Activated naive CD4-positive, alpha-beta T cell treated with anti-CD3 and anti-CD28 coated beads, Interleukin-2, amount 10 ng/mL, durations not matched to agents 7 days and 5 days (primary cell): ENCODE results near the gene CD79B.
"Not testable (repeated sequence)": the region's sequence is repeated elsewhere in the genome, so short reads cannot be mapped to it uniquely, and the experiment has no call there.

Experiments
- CTCF ChIA-PET: fragments of 350-600 bp; sonication (Branson Sonifier 250); formaldehyde crosslinking; loops from one replicate; lab custom pipeline; 2021; ENCODE audit warnings: antibody characterized with exemption; lab: Charles Lee
- DNase-seq: peaks from one replicate; pipeline ENCODE4 v3.0.0-alpha.2; 2020
- H3K27ac Mint-ChIP-seq: one replicate; pipeline ENCODE4 v1.8.0; 2021; ENCODE audit warnings: mild to moderate bottlenecking, moderate library complexity, mixed read lengths
- H3K27me3 Mint-ChIP-seq: one replicate; pipeline ENCODE4 v1.8.0; 2021; ENCODE audit warnings: mild to moderate bottlenecking, mixed read lengths
- H3K36me3 Mint-ChIP-seq: one replicate; pipeline ENCODE4 v1.8.0; 2021; ENCODE audit warnings: mixed read lengths
- H3K4me1 Mint-ChIP-seq: one replicate; pipeline ENCODE4 v1.8.0; 2021; ENCODE audit warnings: mixed read lengths
- H3K4me3 Mint-ChIP-seq: one replicate; pipeline ENCODE4 v1.8.0; 2021; ENCODE audit warnings: mild to moderate bottlenecking, moderate library complexity, mixed read lengths
- H3K9me3 Mint-ChIP-seq: one replicate; pipeline ENCODE4 v1.8.0; 2021; ENCODE audit warnings: mixed read lengths

Gene CD79B

DNA sequence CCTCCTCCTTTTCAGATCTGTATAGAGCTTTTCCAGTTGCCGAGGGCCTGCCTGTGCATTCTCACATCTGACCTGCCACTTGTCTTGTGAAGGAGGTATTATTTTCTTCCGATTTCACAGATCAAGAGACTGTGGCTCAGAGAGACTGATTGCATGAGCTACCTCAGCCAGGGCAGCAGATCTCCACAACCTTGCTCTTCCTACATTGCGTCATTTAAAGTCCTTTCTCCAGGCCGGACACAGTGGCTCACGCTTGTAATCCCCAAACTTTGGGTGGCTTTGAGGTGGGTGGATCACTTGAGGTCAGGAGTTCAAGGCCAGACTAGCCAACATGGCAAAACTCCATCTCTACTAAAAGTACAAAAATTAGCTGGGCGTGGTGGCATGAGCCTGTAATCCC is 12.1 kb downstream of the CD79B start:
- CTCF ChIA-PET: interaction anchor here (0.6 to 4.0 kb wide), 34 partner anchors 8 to 360 kb away, joined by 3 to 83 read pairs (median 7); partner anchors contain the start of genes CD79B, ICAM2 and PRR29
- not testable (repeated sequence) for H3K4me3 Mint-ChIP-seq

DNA sequence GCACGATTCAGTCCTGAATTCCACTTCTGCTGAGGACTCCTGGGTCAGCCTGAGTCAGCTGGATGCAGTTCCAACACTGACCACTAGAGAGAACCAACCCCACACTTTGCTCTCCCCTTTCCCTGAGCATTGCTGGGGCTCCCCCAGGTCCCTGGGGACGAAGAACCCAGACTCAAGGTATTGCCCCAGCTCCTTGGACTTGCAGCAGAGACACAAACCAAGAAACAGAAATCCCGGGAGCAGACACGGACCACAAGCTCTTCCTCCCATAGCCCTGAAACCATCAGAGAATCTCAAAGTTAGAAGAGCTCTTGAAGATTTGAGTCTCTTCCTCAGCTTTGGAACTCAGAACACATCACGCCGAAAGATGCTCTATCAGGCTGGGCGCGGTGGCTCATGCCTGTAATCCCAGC is 12.8 kb downstream of the CD79B start:
- CTCF ChIA-PET: interaction anchor here (0.6 to 4.0 kb wide), 39 partner anchors 7 to 362 kb away, joined by 3 to 83 read pairs (median 6); partner anchors contain the start of genes CD79B, ICAM2 and PRR29
- Mint-ChIP-seq H3K9me3 (no peaks in the 10 kb centered on the region), H3K27me3 (peaks cover 61% of the 10 kb centered on the region), H3K4me1 (peaks cover 9% of the 10 kb centered on the region), H3K4me3 (no peak overlapping the region), H3K36me3 (no peaks in the 10 kb centered on the region), H3K27ac (no peak overlapping the region)
- DNase-seq: peak; percentile 83

More for the DNA sequence above, 12.1 kb downstream of the CD79B start:
- not testable (repeated sequence) for H3K36me3 Mint-ChIP-seq, H3K4me1 Mint-ChIP-seq, H3K27ac Mint-ChIP-seq, DNase-seq, H3K9me3 Mint-ChIP-seq
- H3K27me3 Mint-ChIP-seq: peaks cover 62% of the 10 kb centered on the region

DNA sequence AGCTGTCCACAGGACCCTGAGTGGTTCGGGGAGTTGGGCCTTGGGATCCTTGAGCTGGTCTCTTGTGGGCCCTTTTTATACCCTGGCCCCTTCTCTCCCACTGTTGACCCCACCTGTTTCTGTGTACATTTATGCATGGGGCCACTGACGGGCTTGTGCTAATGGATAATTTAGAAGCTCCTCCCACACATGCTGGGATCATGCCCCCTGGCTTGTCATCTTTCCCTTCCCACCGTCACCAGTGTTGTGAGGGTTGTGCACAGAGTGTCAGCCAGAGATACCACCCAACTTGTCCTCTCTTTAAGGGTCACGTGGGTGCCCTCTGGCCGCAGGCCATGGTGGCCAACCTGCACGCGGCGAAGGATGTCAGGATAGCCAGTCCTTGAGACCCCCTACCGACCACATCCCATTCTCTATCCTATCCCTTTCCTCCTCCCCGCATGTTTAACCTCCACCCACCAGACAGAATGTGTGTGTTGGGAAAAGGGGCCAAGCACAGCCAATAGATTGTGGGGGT is 13.3 kb downstream of the CD79B start, which contains the start of gene GH1:
GH1 (minus strand) TSS at position 51 of the 517 bp plus-strand sequence. CDS start 63 bp downstream, outside the sequence.
- H3K4me3 Mint-ChIP-seq, H3K27ac Mint-ChIP-seq: not testable (repeated sequence)
- peaks cover 65% of the 10 kb centered on the region for H3K27me3 Mint-ChIP-seq

DNA sequence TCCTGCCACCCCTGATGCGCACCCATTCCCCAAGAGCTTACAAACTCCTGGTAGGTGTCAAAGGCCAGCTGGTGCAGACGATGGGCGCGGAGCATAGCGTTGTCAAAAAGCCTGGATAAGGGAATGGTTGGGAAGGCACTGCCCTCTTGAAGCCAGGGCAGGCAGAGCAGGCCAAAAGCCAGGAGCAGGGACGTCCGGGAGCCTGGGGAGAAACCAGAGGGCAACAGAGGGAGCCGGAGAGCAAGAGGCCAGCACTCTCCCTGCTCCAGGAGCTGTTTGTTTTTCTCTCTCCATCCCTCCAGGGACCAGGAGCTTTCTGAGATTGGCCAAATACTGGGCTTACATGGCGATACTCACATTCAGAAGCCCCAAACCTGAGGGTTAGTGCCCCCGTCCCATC is 13.8 kb downstream of the CD79B start:
- no peaks in the 10 kb centered on the region for H3K36me3 Mint-ChIP-seq
- H3K4me3 Mint-ChIP-seq: no peak overlapping the region
- no peak overlapping the region for H3K27ac Mint-ChIP-seq
- H3K9me3 Mint-ChIP-seq: no peaks in the 10 kb centered on the region
- CTCF ChIA-PET: interaction anchor here (0.6 to 4.0 kb wide), 16 partner anchors 8 to 215 kb away, joined by 3 to 83 read pairs (median 14); partner anchors contain the start of genes CD79B and PRR29
- peaks cover 9% of the 10 kb centered on the region for H3K4me1 Mint-ChIP-seq
- DNase-seq: no peak
- H3K27me3 Mint-ChIP-seq: peaks cover 71% of the 10 kb centered on the region

More for the DNA sequence above, 13.3 kb downstream of the CD79B start, which contains the start of gene GH1:
- H3K36me3 Mint-ChIP-seq, H3K4me1 Mint-ChIP-seq, DNase-seq, H3K9me3 Mint-ChIP-seq: not testable (repeated sequence)
- CTCF ChIA-PET: interaction anchor here (0.8 to 4.0 kb wide), 36 partner anchors 10 to 363 kb away, joined by 3 to 83 read pairs (median 6); partner anchors contain the start of genes CD79B, ICAM2 and PRR29

DNA sequence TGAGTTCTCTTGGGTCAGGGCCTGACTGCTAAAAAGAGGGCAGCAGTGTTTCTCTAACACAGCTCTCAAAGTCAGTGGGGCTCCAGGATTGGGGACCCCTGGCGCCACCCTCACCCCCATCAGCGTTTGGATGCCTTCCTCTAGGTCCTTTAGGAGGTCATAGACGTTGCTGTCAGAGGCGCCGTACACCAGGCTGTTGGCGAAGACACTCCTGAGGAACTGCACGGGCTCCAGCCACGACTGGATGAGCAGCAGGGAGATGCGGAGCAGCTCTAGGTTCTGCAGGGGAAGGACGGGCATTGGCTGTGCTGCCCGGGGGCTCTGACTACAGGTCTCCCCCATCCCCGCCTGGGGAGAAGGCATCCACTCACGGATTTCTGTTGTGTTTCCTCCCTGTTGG is 14.5 kb downstream of the CD79B start:
- Mint-ChIP-seq H3K4me1 (peaks cover 9% of the 10 kb centered on the region), H3K4me3 (no peak overlapping the region), H3K27ac (no peak overlapping the region), H3K27me3 (peaks cover 77% of the 10 kb centered on the region), H3K36me3 (no peaks in the 10 kb centered on the region), H3K9me3 (no peaks in the 10 kb centered on the region)
- DNase-seq: no peak
- CTCF ChIA-PET: interaction anchor here (1.0 to 4.0 kb wide), 10 partner anchors 12 to 216 kb away, joined by 3 to 83 read pairs (median 22); no protein-coding TSS in a partner anchor

DNA sequence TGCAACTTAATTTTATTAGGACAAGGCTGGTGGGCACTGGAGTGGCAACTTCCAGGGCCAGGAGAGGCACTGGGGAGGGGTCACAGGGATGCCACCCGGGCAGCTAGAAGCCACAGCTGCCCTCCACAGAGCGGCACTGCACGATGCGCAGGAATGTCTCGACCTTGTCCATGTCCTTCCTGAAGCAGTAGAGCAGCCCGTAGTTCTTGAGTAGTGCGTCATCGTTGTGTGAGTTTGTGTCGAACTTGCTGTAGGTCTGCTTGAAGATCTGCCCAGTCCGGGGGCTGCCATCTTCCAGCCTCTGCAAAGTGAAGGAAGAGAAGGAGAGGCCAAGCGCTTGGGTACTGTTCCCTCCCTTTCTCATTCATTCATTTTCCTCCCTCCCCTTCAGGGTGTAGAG is 14.9 kb downstream of the CD79B start:
- H3K4me1 Mint-ChIP-seq, H3K27ac Mint-ChIP-seq, DNase-seq, H3K36me3 Mint-ChIP-seq, H3K9me3 Mint-ChIP-seq, H3K4me3 Mint-ChIP-seq: not testable (repeated sequence)
- peaks cover 79% of the 10 kb centered on the region for H3K27me3 Mint-ChIP-seq
- CTCF ChIA-PET: interaction anchor here (1.3 to 4.0 kb wide), 6 partner anchors 12 to 111 kb away, joined by 3 to 68 read pairs (median 11); no protein-coding TSS in a partner anchor

DNA sequence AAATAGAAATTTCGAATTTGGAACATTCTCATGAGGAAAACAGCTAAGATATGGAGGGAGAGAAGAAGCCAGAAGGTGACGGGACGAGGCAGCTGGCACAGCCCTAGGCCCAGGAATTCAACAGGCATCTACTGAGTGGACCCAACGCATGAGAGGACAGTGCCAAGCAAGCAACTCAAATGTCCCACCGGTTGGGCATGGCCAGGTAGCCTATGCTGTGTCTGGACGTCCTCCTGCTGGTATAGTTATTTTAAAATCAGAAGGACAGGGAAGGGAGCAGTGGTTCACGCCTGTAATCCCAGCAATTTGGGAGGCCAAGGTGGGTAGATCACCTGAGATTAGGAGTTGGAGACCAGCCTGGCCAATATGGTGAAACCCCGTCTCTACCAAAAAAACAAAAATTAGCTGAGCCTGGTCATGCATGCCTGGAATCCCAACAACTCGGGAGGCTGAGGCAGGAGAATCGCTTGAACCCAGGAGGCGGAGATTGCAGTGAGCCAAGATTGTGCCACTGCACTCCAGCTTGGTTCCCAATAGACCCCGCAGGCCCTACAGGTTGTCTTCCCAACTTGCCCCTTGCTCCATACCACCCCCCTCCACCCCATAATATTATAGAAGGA is 15.5 kb downstream of the CD79B start:
- CTCF ChIA-PET: interaction anchor here (1.1 to 4.0 kb wide), 7 partner anchors 13 to 217 kb away, joined by 3 to 27 read pairs (median 4); no protein-coding TSS in a partner anchor
- Mint-ChIP-seq H3K27me3 (peaks cover 80% of the 10 kb centered on the region), H3K9me3 (no peaks in the 10 kb centered on the region), H3K36me3 (no peaks in the 10 kb centered on the region), H3K27ac (no peak overlapping the region), H3K4me3 (no peak overlapping the region), H3K4me1 (peaks cover 12% of the 10 kb centered on the region)
- peak; percentile 7 for DNase-seq

DNA sequence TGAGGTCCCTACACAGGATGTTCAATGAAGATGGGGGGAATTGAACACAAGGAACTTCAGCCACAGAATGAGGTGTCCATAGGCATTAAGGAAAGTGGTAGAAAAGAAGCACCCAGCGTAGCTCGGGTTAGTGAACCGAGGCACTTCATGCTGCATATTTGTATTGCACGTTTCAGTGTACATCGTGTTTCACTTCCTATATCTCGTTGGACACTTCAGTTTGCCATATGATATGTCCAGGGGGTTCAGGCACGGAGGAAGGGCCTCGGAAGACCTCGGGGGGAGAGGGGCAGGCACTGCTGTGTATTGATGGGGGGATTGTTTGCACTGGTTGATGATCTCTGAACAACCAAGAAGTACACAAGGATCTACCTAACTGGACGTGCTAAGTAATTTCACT is 16.4 kb downstream of the CD79B start:
- H3K27ac Mint-ChIP-seq, H3K9me3 Mint-ChIP-seq, DNase-seq, H3K4me3 Mint-ChIP-seq, H3K36me3 Mint-ChIP-seq: not testable (repeated sequence)
- peaks cover 12% of the 10 kb centered on the region for H3K4me1 Mint-ChIP-seq
- H3K27me3 Mint-ChIP-seq: peaks cover 81% of the 10 kb centered on the region
- CTCF ChIA-PET: interaction anchor here (1.0 to 1.9 kb wide), 7 partner anchors 31 to 218 kb away, joined by 3 to 8 read pairs (median 3); no protein-coding TSS in a partner anchor

- no peak overlapping the region for H3K4me3 Mint-ChIP-seq
- peaks cover 81% of the 10 kb centered on the region for H3K27me3 Mint-ChIP-seq
- H3K27ac Mint-ChIP-seq: no peak overlapping the region
- H3K4me1 Mint-ChIP-seq: peaks cover 7% of the 10 kb centered on the region
- H3K9me3 Mint-ChIP-seq: no peaks in the 10 kb centered on the region
- CTCF ChIA-PET: interaction anchor here (4.2 kb wide), 1 partner anchor 32 kb away, joined by 16 read pairs; no protein-coding TSS in a partner anchor
- no peaks in the 10 kb centered on the region for H3K36me3 Mint-ChIP-seq
- peak; percentile 14 for DNase-seq
Observed at GRCh38 chr17:63914471-63914870, 17.7 kb downstream of the CD79B start.

DNA sequence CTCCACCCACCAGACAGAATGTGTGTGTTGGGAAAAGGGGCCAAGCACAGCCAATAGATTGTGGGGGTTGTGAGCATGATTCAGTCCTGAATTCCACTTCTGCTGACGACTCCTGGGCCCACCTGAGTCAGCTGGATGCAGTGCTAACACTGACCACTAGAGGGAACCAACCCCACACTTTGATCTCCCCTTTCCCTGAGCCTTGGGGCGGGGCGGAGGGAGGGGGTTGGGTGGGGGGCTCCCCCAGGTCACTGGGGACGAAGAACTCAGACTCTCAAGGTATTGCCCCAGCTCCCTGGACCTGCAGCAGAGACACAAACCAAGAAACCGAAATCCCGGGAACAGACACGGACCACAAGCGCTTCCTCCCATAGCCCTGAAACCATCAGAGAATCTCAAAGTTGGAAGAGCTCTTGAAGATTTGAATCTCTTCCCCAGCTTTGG is 20.5 kb downstream of the CD79B start:
- peaks cover 2% of the 10 kb centered on the region for H3K4me1 Mint-ChIP-seq
- peak; percentile 77 for DNase-seq
- H3K36me3 Mint-ChIP-seq: no peaks in the 10 kb centered on the region
- H3K27ac Mint-ChIP-seq: no peak overlapping the region
- peaks cover 64% of the 10 kb centered on the region for H3K27me3 Mint-ChIP-seq
- H3K4me3 Mint-ChIP-seq: no peak overlapping the region
- H3K9me3 Mint-ChIP-seq: no peaks in the 10 kb centered on the region
- CTCF ChIA-PET: interaction anchor here (0.7 to 4.3 kb wide), 14 partner anchors 8 to 234 kb away, joined by 3 to 40 read pairs (median 5); partner anchors contain the start of gene CD79B

DNA sequence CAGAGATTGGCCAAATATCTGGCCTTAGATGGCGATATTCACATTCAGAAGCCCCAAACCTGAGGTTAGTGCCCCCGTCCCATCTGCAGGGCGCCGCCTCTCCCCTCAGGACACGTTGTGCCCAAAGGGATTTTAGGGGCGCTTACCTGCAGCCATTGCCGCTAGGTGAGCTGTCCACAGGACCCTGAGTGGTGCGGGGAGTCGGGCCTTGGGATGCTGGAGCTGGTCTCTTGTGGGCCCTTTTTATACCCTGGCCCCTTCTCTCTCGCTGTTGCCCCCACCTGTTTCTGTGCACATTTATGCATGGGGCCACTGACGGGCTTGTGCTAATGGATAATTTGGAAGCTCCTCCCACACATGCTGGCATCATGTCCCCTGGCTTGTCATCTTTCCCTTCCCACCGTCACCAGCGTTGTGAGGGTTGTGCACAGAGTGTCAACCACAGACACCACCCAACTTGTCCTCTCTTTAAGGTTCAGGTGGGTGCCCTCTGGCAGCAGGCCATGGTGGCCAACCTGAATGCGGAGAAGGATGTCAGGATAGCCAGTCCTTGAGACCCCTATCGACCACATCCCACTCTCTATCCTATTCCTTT is 21.0 kb downstream of the CD79B start, which contains the start of gene CSHL1:
CSHL1 (minus strand) TSS at position 218 of the 595 bp plus-strand sequence; CDS start at position 156, 62 bp downstream.
- no peak for DNase-seq
- Mint-ChIP-seq H3K27me3 (peaks cover 65% of the 10 kb centered on the region), H3K4me3 (no peak within 1 kb of the TSS), H3K27ac (no peak within 1 kb of the TSS), H3K4me1 (peaks cover 2% of the 10 kb centered on the region), H3K9me3 (no peaks in the 10 kb centered on the region), H3K36me3 (no peaks in the 10 kb centered on the region)
- CTCF ChIA-PET: interaction anchor here (0.7 to 4.3 kb wide), 8 partner anchors 21 to 234 kb away, joined by 3 to 40 read pairs (median 8); partner anchors contain the start of gene CD79B

DNA sequence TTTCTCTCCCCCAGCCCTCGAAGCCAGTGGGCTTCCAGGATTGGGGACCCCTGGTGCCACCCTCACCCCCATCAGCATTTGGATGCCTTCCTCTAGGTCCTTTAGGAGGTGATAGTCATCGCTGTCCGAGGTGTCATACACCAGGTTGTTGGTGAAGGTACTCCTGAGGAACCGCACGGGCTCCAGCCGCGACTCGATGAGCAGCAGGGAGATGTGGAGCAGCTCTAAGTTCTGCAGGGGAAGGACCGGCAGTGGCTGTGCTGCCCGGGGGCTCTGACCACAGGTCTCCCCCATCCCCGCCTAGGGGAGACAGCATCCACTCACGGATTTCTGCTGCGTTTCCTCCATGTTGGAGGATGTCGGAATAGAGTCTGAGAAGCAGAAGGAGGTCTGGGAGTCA is 22.0 kb downstream of the CD79B start:
- Mint-ChIP-seq H3K4me3 (no peak overlapping the region), H3K4me1 (peaks cover 2% of the 10 kb centered on the region), H3K9me3 (no peaks in the 10 kb centered on the region), H3K27me3 (peaks cover 59% of the 10 kb centered on the region), H3K27ac (no peak overlapping the region), H3K36me3 (no peaks in the 10 kb centered on the region)
- peak; percentile 10 for DNase-seq
- CTCF ChIA-PET: interaction anchor here (0.6 to 4.3 kb wide), 8 partner anchors 8 to 223 kb away, joined by 3 to 40 read pairs (median 8); partner anchors contain the start of gene CD79B

DNA sequence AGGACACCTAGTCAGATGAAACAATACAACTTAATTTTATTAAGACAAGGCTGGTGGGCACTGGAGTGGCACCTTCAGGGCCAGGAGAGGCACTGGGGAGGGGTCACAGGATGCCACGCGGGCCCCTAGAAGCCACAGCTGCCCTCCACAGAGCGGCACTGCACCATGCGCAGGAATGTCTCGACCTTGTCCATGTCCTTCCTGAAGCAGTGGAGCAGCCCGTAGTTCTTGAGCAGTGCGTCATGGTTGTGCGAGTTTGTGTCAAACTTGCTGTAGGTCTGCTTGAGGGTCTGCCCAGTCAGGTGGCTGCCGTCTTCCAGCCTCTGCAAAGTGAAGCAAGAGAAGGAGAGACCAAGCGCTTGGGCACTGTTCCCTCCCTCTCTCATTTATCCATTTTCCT is 22.5 kb downstream of the CD79B start:
- peaks cover 58% of the 10 kb centered on the region for H3K27me3 Mint-ChIP-seq
- not testable (repeated sequence) for H3K4me3 Mint-ChIP-seq, H3K9me3 Mint-ChIP-seq, H3K4me1 Mint-ChIP-seq, H3K27ac Mint-ChIP-seq, DNase-seq, H3K36me3 Mint-ChIP-seq
- CTCF ChIA-PET: interaction anchor here (1.7 to 4.3 kb wide), 2 partner anchors 81 to 117 kb away, joined by 8 to 40 read pairs; no protein-coding TSS in a partner anchor
